HCT116 (cell line): ENCODE measurements around the gene SHCBP1L.

ENCODE experiments used
- CEBPB ChIP-seq: IDR thresholded peaks from 2 replicates; pipeline ENCODE4 v1.6.1; 2012; ENCODE audit warnings: low read depth
- CTCF ChIP-seq, 3 experiments: fragments of 200-600 bp in 1 of 3; sonication (generic) in 1 of 3; IDR thresholded peaks in 2 of 3; conservative IDR thresholded peaks in 1 of 3; 2 replicates each; pipeline ENCODE4 v1.5.1; 2012 to 2017; ENCODE audit warnings: low read depth in 2 of 3, low read length in 2 of 3, antibody characterized with exemption in 1 of 3, borderline replicate concordance in 1 of 3, control low read depth in 1 of 3, mild to moderate bottlenecking in 1 of 3, mixed read lengths in 1 of 3, mixed run types in 1 of 3, moderate library complexity in 1 of 3; ENCODE audit not compliant: insufficient read depth in 1 of 3
- EGR1 ChIP-seq: IDR thresholded peaks from 2 replicates; pipeline ENCODE4 v1.6.1; 2012; ENCODE audit warnings: low read depth
- EZH2 ChIP-seq: fragments of 200-600 bp; sonication (generic); IDR thresholded peaks from 2 replicates; pipeline ENCODE4 v1.6.1; 2017; ENCODE audit warnings: antibody characterized with exemption, mixed run types
- EZH2phosphoT487 ChIP-seq: fragments of 200-600 bp; IDR thresholded peaks from 2 replicates; pipeline ENCODE4 v1.6.1; 2018; ENCODE audit warnings: antibody characterized with exemption, borderline replicate concordance
- JUND ChIP-seq: IDR thresholded peaks from 2 replicates; pipeline ENCODE4 v1.6.1; 2012
- MAX ChIP-seq: IDR thresholded peaks from 2 replicates; pipeline ENCODE4 v1.6.1; 2012
- POLR2A ChIP-seq: IDR thresholded peaks from 2 replicates; pipeline ENCODE4 v1.7.0; 2011; ENCODE audit warnings: borderline replicate concordance; ENCODE audit not compliant: insufficient read depth, insufficient read length; ENCODE audit errors: extremely low read depth
- POLR2AphosphoS5 ChIP-seq: IDR thresholded peaks from 2 replicates; pipeline ENCODE4 v1.6.1; 2011; ENCODE audit warnings: mild to moderate bottlenecking, low read depth, low read length, moderate library complexity
- TCF7L2 ChIP-seq: IDR thresholded peaks from 2 replicates; pipeline ENCODE4 v1.7.0; 2011; ENCODE audit warnings: borderline replicate concordance, inconsistent platforms; ENCODE audit not compliant: insufficient read depth, insufficient read length; ENCODE audit errors: extremely low read depth

GRCh38 chr1:182956708-182957365, 3.9 kb upstream of the SHCBP1L start:
- TF ChIP-seq POLR2AphosphoS5, result no peak
- no peak for TF ChIP-seq MAX
- TF ChIP-seq EGR1, result no peak
- no peak for TF ChIP-seq EZH2
- TF ChIP-seq POLR2A, result no peak
- no peak for TF ChIP-seq CTCF (IDR thresholded peaks at IDR 0.05 in 2 of 3, conservative IDR thresholded peaks at IDR 0.05 in 1 of 3; ENCODE audit: borderline replicate concordance in 1 of 3, insufficient read depth in 1 of 3, low read depth in 2 of 3, low read length in 2 of 3)
- TF ChIP-seq JUND, result no peak
- TF ChIP-seq CEBPB, result no peak
- no peak for TF ChIP-seq TCF7L2
- no peak for TF ChIP-seq EZH2phosphoT487
